CD4-positive, alpha-beta T cell treated with Interleukin-4 for 4 hours (primary cell): ENCODE results near the gene DST.
"Not testable (repeated sequence)": the region's sequence is repeated elsewhere in the genome, so short reads cannot be mapped to it uniquely, and the experiment has no call there.

Source experiments
- DNase-seq: peaks from one replicate; pipeline ENCODE4 v3.0.0-alpha.2; 2020

DST gene

DNA sequence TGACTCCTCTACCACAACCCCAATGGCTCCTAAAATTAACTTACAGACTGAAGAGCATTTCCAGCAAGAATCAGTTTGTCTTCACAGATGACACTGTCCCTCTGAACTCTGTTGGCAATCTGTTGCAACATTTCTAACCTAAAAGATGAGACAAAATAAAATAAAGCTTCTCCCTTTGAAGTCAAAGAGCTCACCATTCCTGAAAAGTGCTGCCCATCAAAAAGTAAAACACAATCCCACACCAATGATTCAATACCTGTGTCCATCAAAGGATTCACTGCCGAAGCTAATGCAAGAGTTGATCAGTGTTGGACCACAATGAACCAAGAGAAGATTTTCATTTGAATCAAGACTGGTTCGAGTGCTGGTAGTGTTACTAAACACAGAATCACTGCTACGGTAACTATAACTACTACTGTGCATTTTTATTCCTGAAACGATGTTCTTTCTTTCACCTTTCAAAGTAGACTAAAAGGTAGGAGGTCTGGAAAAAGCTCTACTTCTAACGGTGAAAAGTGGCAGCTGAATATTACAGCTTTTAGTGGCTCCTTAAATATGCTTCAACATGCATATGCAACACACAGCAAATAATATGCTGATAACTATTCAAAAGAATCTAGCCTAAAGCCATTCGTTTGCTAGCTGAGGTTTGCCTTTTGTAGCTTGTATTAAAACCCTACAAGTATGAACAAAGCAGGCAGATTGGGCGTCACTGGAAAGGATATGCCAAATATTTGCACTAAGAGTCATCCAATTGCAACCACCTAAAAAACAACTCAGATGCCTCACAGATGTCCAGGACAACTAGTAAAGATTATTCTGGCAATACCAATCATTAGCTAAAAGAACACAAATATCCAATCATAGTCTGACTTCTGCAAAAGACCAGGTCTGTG is at the start of gene DST:
DST (minus strand) TSS at position 524 of the 896 bp plus-strand sequence.
- DNase-seq, result no peak

DNA sequence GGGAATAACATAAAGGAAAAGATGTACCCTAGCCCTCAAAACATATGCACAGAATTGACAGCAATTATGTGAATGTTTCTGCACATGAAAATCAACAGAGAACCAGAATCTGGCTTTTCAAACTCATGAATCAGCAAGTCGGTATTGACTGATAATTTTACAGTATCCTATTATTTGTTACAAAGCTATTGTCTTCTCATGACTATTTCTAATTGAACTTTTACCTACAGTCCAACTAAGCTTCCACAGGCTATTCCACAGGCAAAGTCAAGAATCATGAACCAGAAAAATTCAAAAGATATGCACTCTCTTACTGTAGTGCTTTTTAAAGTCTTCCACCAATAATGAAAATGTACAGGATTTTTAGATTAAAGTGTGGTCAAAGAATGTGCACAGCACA is 49.1 kb upstream of the DST start:
- no peak for DNase-seq

DNA sequence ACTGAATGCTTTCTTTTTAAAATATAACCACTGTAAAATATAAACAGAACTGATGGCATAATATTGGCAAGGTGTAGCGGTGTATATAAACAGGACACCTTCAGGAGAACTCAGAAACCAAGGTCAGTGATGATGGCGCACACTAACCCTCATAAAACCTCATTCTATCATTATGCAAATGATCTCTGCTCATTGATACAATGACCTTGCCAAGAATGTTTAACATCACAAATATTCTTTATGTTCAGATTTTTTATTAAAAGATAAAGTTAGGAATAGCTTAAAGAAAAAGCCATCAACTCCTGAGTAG is 48.6 kb upstream of the DST start:
- no peak for DNase-seq

DNA sequence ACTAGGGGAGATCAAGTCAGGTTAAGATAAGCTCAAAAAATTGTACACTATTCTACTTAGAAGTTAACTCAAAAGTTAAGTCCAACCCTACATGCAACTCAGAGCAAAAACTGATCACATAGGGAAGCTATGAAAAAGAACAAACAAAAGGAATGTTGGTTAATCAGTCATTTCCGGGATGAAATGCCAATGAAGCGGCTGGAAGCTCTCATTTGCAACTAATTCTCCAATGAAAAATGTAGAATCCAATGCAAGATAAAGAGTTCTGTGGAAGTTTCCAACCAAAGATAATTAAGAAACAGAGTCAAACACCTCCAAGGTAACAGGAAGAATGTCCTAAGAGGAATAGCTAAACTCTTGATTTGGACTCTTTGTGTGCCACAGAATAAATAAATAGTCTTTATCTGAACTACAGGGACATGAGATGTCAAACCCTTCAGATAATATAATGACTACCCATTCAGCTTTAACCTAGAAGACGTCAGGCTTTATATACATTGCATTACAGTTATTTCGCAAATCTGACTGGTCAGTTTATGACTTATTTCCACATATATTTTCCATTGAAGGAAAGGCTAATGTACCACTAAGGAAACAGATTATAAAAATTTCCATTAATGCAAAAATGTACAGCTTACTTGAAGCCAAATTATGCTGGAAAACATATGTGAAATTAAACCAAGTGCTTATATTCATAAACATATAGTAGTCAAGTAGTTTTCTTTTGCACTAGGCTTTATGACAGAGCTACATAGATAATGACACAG is 48.0 kb upstream of the DST start:
- DNase-seq, result no peak

DNA sequence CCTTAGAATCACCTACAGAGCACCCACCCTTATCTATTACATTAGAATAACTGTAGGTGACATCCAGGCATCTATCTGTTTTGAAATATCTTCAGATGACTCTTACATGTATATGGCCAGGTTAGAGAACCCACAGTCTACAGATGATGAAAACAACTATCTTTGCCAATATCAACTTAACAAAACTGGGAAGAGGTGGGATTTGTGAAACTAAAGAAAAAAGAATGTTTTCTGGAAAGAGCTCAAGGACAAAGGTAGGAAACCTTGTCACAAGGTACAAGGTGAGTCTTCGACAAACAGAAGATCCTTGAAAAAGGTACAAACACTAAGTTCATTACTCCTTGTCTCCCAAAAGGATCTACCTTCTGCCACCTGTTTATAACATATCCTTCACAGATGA is 47.0 kb upstream of the DST start:
- DNase-seq, result no peak

DNA sequence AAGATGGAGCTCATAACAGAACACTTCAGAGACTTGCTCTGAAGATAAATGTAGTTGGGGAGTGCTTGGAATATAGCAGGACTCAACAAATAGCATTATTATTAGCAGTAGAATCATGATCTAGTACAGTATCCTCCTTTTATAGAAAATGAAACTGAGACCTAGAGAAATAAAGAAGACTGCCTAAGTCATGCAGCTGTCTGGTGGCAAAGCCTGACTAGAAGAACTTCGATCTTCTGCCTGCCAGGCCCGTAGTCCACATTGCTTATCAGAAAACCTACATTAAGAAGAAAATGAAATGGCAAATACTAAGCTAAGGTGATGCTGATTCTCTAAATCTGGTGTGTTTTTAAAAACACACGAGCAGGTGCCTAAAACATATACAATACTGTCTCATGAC is 46.4 kb upstream of the DST start:
- no peak for DNase-seq

DNA sequence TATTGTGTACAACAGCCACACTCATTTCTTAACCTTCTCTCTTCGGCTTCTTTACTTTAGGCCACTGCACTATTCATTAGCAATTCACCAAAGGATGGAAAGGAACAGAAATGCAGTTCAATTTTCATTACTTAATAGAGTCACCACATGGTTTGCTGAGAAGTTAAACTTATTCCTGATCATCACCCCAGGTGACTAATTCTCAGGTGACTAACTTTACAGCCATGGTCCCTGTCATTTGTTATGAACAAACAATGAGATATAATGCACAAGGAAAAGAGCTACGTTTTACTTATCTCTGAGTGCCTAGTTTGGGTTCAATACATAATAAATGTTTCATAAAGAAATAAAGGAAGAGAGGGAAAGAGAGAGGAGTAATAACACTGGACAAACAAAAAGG is 45.8 kb upstream of the DST start:
- no peak for DNase-seq

DNA sequence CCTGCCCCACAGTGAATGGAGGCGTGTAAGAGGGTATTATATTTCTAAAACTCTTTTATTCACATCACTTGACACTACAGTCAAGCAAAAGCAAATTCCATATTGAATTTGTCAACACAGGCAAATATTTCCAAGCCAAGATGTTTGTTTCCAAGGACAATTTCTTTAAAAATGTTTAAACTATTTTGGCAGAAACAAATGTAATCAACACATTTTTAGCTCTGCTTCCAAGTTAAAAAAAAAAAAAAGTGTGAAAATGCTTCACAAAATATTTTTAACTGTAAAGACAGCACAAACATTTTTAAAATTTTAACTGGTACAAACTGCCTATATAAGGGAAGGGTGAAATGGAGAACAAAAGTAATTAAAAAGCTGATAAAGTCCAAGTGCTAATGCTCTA is 44.9 kb upstream of the DST start:
- DNase-seq, result no peak

DNA sequence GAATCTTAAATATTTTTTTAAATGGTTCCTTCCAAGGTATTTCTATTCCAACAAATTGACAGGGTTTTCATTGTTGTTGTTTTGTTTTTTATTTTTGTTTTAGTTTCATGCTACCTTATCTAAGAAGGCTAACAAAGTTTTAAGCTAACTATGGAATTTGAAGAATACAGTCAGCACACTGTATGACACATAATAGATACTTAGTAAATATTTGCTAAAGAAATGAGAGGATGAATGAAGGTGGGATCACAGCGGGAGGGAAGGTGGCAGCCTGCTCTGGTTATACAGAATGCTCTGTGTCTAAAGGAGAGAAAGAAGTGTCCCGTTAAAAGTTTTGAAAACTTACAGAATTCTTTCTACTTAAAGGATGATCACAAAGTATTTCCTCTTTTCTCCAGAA is 43.7 kb upstream of the DST start:
- DNase-seq, result no peak

DNA sequence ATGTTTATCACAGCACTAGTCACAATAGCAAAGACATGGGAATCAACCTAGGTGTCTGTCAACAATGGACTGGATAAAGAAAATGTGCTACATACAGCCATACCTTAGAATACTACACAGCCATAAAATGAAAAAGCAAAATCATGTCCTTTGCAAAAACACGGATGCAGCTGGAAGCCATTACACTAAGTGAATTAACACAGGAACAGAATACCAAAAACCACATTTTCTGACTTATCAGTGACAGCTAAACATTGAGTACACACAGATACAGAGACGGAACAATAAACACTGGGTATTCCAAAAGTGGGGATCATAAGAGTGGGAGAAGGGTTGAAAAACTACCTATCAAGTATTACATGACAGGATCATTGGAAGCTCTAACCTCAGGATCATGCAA is 43.3 kb upstream of the DST start:
- no peak for DNase-seq

DNA sequence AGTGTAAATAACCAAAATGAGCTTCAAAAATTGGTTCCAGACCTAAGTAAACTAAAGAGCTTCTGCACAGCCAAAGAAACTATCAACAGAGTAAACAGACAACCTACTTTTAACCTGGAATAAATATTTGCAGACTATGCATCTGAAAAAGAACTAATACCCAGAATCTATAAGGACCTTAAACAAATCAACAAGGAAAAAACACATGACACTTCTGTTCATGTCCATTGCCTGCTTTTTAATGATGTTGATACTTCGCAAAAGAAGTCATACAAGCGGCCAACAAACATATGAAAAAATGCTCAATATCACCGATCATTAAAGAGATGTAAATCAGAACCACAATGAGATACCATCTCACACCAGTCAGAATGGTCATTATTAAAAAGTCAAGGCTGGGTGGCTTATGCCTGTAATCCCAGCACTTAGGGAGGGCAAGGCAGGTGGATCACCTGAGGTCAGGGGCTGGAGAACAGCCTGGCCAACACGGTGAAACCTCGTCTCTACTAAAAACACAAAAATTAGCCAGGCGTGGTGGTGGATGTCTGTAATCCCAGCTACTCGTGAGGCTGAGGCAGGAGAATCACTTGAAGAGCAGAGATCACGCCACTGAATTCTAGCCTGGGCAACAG is 42.5 kb upstream of the DST start:
- DNase-seq, result no peak

DNA sequence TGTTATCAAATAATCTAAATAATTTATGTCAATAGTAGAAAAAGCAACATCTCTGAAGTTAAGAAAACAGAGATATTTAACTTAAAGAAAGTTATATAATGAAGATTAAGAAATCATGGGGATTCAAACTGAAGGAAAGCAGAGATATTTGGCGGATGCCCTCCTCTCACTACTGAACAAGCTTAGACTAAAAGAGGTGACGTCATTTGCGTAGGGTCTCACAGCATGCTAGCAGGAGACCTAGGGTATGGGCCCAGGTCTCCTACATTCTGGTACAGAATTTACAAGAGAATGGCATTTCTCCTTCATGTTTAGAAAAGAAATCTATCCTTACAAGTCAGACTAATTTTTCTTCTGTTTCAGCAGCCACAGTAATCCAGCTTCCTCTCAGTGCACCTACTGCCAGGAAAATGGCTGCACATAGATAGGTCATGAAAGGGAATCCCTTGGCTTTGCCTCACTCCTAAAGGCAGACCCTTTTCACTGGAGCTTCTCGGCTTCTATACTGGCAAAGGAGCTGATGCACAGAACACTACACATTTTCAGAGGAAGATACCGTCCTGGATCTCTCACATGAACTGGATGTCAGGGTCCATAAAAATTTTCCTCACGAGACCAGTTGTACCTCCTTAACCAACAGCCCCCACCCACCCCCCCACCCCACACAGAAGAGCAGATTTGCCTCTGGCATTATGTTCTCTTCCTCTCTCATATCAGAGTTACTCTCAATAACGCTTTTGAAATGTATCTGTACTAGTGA is 41.8 kb upstream of the DST start:
- no peak for DNase-seq

DNA sequence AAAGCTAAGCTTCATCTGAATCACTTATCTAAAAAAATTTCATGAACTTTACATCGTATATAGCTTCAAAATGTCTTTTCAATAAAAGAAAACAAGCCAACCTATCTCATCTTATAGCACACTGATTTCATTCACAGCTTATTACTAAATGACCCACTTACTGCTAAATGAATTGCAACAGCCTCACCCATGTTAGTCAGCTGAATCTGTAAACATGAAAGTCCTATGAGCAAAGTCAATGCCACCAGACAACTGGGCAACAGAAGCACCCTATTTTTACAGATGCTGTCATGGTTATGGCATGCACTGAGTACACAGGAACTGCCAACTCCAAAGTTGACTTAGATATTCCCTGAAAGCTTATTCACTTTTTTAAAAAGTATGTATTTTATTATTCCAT is 41.2 kb upstream of the DST start:
- DNase-seq, result no peak

DNA sequence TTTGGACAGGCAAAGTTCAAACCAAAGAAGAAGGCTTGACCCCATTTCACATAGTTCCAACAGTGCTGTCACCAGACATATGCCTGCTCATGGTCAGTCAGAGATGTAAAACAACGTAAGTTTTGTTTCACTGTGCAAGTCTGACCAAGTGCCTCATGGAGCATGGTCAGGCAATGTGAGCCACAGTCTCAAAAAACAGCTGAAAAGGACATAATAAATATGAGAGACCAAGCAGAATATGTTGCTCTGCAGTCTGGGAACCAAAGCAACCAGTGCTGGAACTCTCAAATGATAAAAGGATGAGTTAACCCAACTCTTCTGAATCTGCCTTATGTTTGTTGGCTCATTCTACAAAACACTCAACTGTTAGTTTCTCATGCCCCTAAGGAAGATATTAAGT is 39.9 kb upstream of the DST start:
- no peak for DNase-seq

DNA sequence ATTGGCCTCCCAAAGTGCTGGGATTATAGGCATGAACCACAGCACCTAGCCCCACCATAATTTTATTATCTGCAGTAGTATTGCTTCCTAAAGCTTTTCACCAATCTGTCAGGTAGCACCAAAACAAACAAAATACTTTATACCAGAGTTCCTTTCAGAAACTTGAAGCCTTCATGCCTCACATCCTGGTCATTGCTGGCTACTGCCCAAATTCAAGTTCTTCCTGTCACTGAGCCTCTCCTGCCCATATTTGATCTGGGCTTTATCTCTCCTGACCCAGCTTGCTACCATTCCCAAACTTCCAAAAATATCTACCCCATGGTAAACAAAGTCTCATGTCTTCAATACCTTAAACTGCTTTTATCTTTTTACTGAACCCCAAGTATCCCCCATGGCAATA is 34.9 kb upstream of the DST start:
- no peak for DNase-seq

DNA sequence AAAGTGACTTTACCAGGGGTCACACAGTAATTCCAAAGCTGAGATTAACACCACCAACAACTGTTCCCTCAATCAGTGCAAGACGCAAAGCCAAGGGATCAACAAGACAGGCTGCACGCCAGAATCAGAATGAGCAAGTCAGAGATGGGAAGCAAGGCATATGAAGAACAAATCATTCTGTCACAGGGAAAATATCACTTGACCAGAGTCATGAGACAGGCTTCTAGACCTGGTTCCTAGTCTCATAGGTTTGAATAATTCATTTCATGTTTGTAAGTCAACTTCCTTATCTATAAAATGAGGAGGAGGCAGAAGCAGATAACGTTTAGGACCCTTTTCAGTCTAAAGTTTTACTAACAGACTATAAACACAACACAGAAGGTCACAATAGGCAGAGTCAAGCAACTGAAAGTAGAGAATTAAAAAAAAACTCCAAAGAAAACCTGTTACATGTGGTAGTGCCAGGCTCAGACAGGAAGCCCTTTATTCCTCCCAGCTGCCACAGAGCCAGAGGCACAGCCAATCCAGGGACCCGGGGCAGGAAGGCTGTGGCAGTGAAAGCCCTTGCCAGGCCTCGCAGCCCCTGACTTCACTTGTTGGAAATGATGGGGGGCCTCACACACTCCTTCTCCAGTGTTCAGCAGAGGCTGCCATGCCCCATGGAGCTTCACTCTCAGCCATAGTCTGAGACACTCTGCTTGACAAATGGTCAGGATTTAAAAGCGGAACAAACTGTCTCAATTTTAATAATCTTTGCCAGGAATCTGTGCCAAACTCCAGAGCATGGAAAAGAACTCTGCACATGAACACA is 29.2 kb upstream of the DST start:
- DNase-seq, result no peak

DNA sequence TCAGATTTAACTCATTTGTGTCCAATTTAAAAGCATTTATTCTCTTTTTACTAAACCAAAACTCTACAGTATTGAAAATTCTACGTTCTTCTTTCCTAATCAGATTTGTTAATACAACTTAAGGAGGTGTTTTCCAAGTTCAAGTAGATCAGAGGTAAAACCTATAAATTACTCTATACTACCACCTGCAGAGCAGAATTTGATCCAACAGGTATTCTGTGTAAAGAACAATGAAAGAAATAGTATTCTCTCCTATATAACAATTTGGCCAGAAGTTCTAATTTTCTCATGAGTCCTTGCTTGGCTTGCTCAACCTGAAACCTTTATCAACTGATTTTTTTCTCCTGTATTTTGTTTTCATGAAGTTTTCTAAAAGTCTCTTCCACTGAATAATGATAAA is 28.5 kb upstream of the DST start:
- DNase-seq, result no peak

DNA sequence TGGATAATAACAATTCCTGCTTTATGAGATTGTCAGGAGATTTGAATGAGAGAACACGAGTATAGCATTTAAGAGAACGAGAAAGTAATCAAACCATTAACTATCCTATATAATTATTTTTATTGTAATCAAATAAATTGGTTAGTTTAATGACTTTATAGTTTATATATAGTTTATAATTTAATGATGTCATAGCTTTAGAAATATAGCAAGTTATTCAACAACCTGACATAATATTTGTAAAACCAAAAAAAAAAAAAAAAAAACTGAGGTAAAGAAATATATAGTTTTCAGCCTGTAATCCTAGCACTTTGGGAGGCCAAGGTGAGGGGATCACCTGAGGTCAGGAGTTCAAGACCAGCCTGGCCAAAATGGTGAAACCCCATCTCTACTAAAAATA is 26.4 kb upstream of the DST start:
- no peak for DNase-seq

DNA sequence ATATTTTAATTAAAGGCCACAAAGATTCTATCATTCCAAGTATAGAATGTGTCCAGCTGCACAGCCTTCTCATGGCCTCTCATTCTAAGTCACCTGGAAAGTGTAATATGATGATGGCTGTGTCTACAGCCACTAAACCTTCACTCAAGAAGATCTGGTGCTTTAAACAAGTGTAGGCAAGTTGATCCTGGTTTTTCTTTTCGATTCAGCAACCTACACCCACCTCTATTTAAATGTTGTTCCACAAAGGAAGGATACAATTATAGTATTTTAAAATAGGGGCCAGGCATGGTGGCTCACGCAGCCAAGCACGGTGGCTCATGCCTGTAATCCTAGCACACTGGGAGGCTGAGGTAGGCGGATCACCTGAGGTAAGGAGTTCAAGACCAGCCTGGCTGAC is 25.5 kb upstream of the DST start:
- no peak for DNase-seq

DNA sequence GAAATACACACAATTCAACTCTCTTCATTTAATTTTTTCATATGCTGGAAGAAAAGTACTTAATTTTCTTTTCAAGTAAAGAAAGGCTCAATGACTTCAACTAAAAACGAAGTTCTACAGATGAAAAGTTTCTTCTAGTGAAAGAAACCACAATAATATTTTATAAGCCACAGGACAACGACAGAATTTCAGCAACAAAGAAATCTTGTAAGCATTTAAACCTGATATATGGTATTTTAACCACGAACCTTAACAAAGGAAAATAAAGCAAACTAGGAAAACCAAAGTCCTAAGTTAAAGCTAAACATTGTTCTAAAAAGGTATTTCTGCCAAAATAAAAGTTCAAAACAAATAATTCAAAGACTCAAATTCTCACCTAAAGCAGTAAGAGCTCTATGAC is 24.6 kb upstream of the DST start:
- DNase-seq, result no peak

DNA sequence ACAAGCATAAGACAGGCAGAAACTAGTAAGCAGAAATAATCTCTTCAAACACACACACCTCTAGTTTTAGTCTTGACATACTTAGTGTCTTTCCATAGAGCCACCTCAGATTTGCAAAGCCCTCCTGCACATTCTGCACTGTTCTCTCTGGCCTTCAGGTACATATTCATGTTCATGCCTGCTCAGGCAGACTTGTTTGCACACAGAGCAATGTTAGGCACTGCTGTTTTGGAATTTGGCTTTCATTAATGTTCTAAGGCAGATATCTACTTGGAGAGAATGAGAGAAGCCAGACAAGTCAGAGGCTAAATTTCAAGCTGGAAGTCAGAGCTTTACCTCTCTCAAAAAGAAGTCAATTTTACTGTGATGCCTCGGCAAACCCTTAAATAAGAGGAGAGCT is 21.3 kb upstream of the DST start:
- no peak for DNase-seq

DNA sequence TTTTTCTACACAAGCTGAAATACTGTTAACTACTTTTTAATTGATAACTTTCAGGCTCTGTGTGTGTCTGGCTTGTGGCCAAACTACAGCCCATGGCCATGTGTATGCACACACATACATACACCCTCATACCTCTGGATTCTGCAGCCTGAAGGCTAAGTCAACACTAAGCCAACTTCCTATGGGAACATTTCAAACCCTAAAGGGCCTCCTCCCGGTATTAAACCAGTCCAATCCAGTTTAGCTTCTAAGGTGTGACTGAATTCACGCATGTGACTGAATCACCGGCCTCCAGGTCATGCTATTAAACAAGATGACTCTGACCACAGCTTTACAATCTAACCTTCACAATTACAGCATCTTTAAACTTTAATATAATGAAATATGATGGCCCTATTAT is 20.7 kb upstream of the DST start:
- DNase-seq, result no peak

DNA sequence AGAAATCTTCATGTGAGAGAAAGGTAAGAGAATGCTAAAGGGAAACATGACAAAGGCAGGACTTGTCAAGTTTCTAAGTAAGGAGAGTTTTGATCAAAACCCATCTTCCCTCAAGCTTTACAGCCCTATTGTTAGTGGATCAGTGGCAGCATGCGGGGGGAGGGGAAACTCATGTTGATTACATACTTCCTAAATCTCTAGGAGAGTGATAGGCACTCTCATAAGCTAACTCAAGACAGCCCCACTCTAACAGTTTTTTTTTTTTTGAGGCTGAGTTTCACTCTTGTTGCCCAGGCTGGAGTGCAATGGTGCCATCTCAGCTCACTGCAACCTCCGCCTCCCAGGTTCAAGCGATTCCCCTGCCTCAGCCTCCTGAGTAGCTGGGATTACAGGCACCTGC is 18.6 kb upstream of the DST start:
- not testable (repeated sequence) for DNase-seq
